ENCODE measurements around the gene CRY2.

The CRY2 gene

GRCh38 chr11:45830596-45830995 lies 16.7 kb upstream of the CRY2 start:
- Histone ChIP-seq H3K79me2 (ENCODE audit: control insufficient read depth, low read length) (no peaks in the 10 kb centered on the region), H3K9me3 (ENCODE audit: control insufficient read depth, insufficient read depth, low read length) (no peaks in the 10 kb centered on the region), H4K20me1 (ENCODE audit: control insufficient read depth, insufficient read depth, low read depth, low read length) (no peaks in the 10 kb centered on the region), H3K36me3 (ENCODE audit: control insufficient read depth, low read length) (no peaks in the 10 kb centered on the region), H3K4me3 (ENCODE audit: low read length) (no peak overlapping the region), H3K4me1 (ENCODE audit: control insufficient read depth, low read length) (no peaks in the 10 kb centered on the region), H3K27ac (ENCODE audit: low read depth, low read length) (no peak overlapping the region), H3K4me2 (ENCODE audit: low read length) (no peak overlapping the region), H3F3A (ENCODE audit: control insufficient read depth, insufficient read depth) (no peaks in the 10 kb centered on the region), H3K9me2 (replicated peaks; ENCODE audit: control insufficient read depth, low read length) (no peaks in the 10 kb centered on the region), H3K27me3 (ENCODE audit: control insufficient read depth, low read length) (peaks cover 46% of the 10 kb centered on the region)
- TF ChIP-seq CTCF (IDR thresholded peaks at IDR 0.05; ENCODE audit: low read depth, low read length, poor library complexity, severe bottlenecking) (no peak), EZH2phosphoT487 (IDR thresholded peaks at IDR 0.05; ENCODE audit: borderline replicate concordance, low read length) (no peak)

- TF ChIP-seq EZH2phosphoT487 (IDR thresholded peaks at IDR 0.05; ENCODE audit: borderline replicate concordance, low read length) (no peak), CTCF (IDR thresholded peaks at IDR 0.05; ENCODE audit: low read depth, low read length, poor library complexity, severe bottlenecking) (no peak)
- no peaks in the 10 kb centered on the region for H4K20me1 ChIP-seq (ENCODE audit: control insufficient read depth, insufficient read depth, low read depth, low read length)
- no peak overlapping the region for H3K27ac ChIP-seq (ENCODE audit: low read depth, low read length)
- no peaks in the 10 kb centered on the region for H3K79me2 ChIP-seq (ENCODE audit: control insufficient read depth, low read length)
- peaks cover 31% of the 10 kb centered on the region for H3K27me3 ChIP-seq (ENCODE audit: control insufficient read depth, low read length)
- H3K9me3 ChIP-seq (ENCODE audit: control insufficient read depth, insufficient read depth, low read length): no peaks in the 10 kb centered on the region
- H3F3A ChIP-seq (ENCODE audit: control insufficient read depth, insufficient read depth): no peaks in the 10 kb centered on the region
- H3K4me2 ChIP-seq (ENCODE audit: low read length): no peak overlapping the region
- no peaks in the 10 kb centered on the region for H3K36me3 ChIP-seq (ENCODE audit: control insufficient read depth, low read length)
- no peaks in the 10 kb centered on the region for H3K9me2 ChIP-seq (replicated peaks; ENCODE audit: control insufficient read depth, low read length)
- H3K4me1 ChIP-seq (ENCODE audit: control insufficient read depth, low read length): no peaks in the 10 kb centered on the region; the same call in 1 of the 2 replicates
- no peak overlapping the region for H3K4me3 ChIP-seq (ENCODE audit: low read length)
Measured at GRCh38 chr11:45832811-45833441, 14.3 kb upstream of the CRY2 start.

DNA sequence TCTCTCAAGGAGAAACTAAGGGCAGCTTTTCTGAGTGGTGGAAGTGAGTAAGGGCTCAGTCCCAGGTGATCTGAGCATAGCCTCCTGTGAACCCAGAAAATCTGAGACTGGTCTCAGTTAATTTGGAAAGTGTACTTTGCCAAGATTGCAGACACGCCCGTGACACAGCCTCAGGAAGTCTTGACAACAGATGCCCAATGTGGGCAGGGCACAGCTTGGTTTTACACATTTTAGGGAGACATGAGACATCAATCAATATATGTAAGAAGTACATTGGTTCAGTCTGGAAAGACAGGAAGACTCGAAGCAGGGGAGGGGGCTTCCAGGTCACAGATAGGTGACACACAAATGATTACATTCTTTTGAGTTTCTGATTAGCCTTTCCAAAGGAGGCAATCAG lies 13.5 kb upstream of the CRY2 start:
- peaks cover 25% of the 10 kb centered on the region for H3K27me3 ChIP-seq (ENCODE audit: control insufficient read depth, low read length)
- no peak overlapping the region for H3K4me3 ChIP-seq (ENCODE audit: low read length)
- H4K20me1 ChIP-seq (ENCODE audit: control insufficient read depth, insufficient read depth, low read depth, low read length): no peaks in the 10 kb centered on the region
- no peaks in the 10 kb centered on the region for H3F3A ChIP-seq (ENCODE audit: control insufficient read depth, insufficient read depth)
- H3K27ac ChIP-seq (ENCODE audit: low read depth, low read length): no peak overlapping the region
- H3K4me1 ChIP-seq (ENCODE audit: control insufficient read depth, low read length): no peaks in the 10 kb centered on the region; the same call in 1 of the 2 replicates
- H3K79me2 ChIP-seq (ENCODE audit: control insufficient read depth, low read length): no peaks in the 10 kb centered on the region
- no peak overlapping the region for H3K4me2 ChIP-seq (ENCODE audit: low read length)
- H3K9me3 ChIP-seq (ENCODE audit: control insufficient read depth, insufficient read depth, low read length): no peaks in the 10 kb centered on the region
- TF ChIP-seq CTCF (IDR thresholded peaks at IDR 0.05; ENCODE audit: low read depth, low read length, poor library complexity, severe bottlenecking) (no peak), EZH2phosphoT487 (IDR thresholded peaks at IDR 0.05; ENCODE audit: borderline replicate concordance, low read length) (no peak)
- H3K9me2 ChIP-seq (replicated peaks; ENCODE audit: control insufficient read depth, low read length): no peaks in the 10 kb centered on the region
- no peaks in the 10 kb centered on the region for H3K36me3 ChIP-seq (ENCODE audit: control insufficient read depth, low read length)
